CD4-positive, alpha-beta T cell treated with Interleukin-10 for 1 hour (primary cell): ENCODE results near the gene ADAMTS17.
"Not testable (repeated sequence)": the region's sequence is repeated elsewhere in the genome, so short reads cannot be mapped to it uniquely, and the experiment has no call there.

Experiments used
- DNase-seq: peaks from one replicate; pipeline ENCODE4 v3.0.0-alpha.2; 2020

The ADAMTS17 gene

DNA sequence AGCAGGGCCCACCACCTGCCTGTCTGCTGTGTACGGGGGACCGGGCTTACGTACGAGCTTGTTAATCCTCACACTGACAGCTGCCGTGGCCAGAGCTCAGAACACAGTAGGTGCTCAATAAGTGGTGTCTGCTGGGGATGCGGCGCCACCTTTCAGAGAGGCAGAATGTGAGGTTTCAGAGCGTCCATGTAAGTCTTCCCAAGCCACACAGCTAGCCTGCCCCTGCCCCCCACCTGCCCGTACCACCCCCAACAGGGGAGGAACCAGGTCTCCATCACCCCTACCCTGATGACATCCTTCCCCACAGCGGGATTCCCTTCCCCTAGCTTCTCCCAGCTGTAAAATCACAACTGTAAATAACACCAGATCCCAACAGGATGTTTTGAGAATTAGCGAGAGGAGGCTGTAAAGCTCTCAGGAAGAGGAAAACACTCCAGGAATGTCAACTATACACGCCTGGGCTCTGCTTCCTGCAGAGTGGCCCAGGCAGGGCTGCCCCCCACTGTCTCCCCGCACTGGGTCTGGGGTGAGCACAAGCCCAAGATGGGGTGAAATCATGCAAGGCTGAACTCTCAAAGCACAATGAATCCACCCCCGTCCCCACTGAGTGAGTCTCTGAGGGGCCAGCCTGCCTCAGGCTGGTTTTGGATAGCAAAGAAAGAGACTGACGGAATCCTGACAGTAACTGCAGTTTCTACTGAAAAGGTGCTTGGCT, 358.4 kb downstream of the ADAMTS17 start:
- no peak for DNase-seq

DNA sequence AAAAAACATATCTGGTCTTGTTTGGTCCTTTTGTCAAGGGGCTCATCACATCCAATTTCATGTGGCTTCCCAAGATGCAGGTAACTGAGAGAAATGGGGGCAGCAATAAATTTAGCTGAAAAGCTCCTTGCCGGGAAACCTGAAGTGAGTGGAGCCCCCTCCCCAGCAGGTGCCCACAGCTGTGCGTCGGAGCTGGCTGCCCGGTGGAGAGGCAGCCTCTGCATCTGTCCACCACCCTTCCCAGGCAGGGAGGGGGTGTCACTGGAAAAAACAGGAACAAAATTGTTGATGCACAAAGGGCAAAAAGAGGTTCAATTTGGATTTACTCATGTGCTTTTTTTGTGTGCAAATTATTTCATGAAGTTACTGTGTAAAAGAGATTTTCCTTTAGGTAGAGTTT, 359.1 kb downstream of the ADAMTS17 start:
- DNase-seq: no peak

DNA sequence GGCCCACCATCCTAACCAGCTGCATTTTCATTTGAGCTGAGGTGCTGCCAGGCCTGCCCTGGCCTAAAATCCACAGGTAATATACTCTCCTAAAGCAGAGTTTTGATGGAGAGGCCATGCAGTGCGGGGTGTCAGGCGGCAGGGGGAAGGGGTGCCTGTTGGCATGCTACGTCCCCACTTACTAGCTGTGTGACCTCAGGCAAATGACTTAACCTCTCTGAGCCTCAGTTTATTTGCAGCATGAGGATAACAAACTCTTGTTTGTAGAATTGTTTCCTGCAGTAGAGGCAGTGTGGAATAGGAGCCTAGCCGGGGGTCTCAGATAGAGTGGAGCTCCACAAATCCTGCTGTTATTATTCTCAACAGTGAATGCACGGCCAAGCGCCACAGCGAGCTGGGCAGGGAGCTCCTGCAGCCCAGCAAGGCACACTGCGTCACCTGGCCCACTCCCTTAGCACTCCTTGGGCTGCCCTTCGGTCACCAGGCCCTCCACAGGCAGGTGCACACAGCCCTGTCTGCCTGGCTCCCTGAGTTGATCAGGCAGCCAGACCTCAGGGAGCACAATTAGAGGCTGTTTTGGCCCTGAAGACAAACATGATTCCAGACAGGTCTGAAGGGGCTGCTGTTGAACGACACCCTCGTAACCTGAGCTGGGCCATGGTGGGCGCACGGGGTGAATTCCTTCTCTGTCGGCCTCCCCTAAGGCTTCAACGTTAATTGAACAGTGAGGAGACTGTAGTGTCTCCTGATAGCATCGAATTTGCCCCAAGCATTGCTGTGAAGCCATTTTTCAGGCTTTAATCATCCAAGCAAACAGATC, 359.7 kb downstream of the ADAMTS17 start:
- no peak for DNase-seq

DNA sequence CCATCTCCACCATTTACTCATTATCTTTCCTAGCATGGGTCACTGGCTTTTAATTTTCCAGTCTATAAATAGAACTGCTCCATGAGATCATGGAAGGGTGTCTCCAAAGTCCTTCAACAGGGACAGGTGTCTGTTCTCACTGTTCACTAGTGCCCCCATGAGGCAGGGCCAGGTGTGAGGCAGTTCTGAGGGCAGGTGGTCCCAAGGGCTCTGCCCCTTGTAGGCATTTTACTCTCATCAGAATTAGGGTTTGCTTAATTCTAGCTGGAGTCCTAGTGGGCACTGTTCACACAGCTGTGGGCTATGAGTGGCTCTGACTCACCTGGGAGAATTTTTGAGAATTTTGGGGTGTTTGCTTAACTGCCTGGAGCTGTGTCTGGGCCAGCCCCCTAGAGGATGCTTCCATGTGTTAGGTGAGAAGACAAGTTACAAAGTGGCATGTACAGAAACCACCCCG, 360.6 kb downstream of the ADAMTS17 start:
- no peak for DNase-seq

DNA sequence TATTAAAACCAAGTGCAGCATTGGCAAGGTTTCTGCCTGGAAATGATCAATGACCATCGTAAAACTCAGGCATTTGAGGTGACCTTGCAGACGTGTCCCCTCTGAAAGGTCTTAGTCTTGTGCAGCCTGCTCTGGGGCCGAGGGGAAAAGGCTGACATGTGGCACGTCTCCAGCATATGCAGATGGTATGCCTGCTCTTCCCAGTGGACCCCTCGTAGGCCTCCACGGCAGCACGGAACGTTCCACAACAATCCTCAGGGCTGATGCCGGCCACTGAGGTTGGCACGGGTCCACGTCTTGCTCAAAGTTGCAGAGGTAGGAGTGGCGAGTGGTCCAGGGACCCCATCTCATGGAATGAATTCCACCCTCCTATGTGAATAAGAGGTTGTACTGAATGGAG, 361.0 kb downstream of the ADAMTS17 start:
- DNase-seq: no peak

DNA sequence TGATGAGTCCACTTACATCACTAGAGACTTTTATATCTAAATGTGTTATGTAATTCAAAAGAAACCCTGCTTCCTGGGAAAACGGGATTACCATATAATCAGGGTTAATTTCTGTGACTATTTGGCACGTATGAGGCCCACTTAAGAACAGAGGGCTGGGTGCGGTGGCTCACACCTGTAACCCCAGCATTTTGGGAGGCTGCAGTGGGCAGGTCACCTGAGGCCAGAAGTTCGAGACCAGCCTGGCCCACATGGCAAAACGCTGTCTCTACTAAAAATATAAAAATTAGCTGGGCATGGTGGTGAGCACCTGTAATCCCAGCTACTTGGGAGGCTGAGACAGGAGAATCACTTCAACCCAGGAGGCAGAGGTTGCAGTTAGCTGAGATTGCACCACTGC, 361.9 kb downstream of the ADAMTS17 start:
- DNase-seq: not testable (repeated sequence)

DNA sequence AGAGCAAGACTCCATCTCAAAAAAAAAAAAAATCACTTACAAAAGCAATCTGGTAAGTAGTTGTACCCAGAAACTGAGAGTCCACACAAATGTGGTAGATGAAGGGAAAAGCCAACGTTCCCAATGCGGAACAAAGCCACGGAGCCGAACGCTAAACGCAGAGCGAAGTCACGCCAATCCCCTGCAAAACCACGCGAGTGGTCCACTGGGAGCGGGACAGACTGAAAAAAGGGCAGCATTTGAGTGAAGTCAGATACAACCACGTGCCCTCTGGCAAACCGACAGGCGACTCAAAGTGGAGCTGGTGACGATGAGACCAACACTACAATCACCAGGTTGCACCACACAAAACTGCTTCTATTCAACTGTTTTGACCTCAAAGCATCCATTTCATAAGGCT, 362.4 kb downstream of the ADAMTS17 start:
- DNase-seq: no peak

DNA sequence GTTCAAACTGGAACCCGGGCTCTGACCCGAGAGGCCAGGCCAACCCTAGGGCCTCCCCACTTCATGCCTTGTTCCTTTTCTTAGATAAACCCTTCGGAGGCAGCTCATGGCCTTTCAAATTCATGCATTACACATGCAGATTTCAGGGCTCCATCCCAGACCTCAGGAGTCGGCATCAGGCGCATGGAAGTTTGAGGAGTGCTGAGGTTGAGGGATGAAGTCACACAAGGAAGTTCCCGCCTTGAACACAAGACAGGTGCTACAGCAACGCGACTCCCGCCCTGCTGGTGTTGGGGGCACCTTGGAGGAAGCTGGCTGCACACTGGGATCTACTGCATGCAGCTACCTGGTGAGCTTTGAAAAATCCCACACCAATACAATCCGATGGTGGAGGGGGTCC, 363.3 kb downstream of the ADAMTS17 start:
- DNase-seq: no peak

DNA sequence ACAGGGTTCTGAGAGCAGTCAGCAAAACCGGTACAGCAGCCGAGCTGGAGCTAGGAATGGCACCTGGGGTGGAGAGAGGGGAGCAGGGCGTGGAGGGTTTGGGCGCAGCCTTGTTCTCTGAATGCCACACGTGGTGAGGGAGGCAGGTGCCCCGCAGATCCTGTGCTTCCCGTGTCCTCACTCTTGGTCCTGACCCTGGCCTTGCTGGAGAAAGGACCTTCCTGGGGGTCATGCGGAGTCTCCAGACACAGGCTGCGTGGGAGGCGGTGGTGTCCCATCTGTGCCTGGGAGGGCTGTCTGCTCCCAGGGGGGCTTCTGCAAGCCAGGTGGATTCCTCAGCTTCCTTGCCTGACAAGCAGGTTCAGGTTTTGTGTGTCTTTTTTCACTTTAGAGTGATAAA, 363.8 kb downstream of the ADAMTS17 start:
- no peak for DNase-seq

DNA sequence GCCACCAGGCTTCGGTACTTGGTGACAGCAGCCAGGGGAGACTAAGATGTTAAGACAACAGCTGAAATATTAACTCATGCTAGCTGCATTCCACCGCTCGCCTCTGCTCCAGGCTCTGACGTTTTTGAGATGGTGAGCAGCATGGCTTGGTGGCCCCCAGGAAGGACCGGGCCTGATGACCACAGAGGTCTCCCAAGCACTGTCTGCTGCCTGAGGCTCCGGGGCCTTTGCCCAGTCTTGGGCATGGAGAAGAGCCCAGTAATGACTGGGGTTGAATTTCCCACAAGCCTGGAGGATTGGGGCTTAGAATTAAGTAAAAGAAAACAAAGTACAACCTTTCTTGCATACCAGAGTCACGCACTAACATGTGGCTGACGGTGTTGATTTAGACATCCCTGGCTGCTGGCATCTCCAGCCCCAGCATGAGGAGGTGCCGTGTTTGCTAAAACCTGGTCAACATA, 364.9 kb downstream of the ADAMTS17 start:
- no peak for DNase-seq

DNA sequence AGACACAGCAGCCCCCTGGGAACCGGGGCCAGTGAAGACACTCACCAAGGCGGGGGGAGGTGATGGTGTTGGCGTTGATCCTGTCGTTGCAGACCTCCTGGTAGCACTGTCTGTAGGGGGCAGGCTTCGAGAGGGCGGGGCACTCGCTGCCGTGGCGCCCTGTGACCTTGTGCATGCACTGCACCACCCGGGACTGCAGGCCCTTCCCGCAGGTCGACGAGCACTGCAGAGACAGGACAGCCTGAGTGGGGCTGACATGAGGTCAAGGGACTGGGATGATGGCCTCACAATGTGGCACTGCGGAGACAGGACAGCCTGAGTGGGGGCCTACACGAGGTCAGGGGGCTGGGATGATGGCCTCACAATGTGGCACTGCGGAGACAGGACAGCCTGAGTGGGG, 365.8 kb downstream of the ADAMTS17 start:
- no peak for DNase-seq

DNA sequence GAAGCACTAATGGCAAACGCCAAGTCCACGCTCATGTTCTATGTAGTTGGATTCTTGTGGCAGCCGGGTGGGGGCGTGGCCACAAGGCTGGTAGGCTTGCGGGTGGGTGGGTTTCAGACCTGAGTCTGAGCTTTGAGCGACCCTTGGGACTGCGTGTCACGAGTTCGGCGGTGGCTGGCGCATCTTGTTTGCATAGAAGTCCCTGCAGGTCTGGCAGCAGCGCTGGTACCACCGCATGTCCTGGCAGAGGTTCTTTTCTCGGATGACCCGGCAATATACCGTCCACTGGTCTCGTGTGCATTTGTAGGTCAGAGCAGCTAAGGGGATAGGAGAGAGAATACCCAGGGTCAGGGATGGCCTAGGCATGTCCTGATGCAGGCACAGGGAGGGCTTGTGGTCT, 367.5 kb downstream of the ADAMTS17 start:
- DNase-seq: no peak

DNA sequence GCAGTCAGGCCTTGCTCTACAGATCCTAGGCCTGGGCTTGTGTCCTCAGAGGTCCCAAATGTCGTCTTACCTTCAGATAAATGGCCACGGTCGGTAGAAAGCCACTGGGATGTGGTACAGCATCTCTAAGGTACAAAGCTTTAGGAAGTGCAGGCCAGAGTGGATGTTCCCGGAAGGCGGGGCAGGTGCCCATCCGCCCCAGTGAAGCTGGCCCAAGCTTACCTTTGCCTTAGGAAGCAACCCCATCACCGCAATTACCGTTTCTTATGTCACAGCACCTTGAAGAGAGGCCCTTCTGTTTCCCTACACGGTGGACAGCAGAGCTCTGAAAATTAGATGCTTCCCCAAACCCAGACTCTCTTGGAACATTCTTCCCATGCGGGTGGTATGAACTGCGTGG, 368.4 kb downstream of the ADAMTS17 start:
- DNase-seq: no peak

DNA sequence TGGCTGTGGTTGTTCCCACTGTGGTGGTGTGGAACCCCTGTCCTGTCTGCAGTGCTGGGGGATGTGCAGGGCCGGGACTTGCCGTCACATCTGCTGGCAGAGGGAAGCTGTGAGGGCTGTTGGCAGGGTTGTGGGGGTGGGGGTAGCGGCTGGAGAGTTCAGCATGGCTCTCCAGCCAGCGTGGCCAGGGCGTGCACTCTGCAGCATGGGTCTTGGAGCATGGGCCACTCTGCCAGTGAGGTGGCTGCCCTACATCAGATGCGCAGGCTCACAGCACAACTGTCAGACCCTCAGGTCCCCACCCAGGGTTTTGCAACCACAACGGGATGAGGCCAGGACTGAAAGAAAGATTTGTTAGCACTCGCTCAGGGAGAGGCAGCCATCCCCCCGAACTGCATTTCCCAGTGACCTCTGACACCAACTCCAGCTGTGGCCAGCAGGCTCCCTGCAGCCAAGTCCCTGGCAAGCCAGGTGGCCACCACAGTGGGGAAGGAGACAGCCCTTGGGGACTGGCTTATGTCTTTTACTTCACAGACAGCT, 370.8 kb downstream of the ADAMTS17 start:
- DNase-seq: no peak

DNA sequence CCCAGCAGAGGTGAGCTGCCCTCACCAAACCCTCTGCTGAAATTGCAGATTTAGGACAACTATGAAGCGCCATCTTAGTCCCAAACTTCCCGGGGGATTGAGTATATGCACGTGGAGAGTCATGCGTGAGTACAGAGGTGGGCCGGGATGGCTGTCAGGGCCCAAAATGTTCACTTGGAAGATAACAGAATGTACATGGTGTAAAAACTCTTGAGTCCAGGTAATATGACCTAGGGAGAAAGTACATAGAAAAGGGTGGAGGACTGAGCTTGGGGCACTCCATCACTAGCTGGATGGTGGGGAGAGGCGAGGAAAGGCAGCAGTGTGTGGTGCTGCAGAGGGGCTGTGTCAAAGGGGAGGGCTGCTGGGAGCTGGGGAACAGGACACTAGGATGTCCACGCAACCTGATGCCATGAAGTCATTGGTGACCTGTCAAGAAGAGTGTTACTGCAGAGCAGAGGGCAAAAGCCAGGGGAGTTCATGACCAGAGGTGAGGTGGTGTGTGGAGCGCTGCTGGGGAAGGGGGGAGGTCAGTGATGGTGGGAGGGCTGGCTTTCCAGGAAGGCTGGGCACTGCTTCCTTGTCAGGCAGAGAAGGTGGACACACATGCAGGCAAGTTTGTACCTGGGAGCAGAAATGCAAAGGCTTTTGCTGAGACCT, 372.4 kb downstream of the ADAMTS17 start:
- no peak for DNase-seq

DNA sequence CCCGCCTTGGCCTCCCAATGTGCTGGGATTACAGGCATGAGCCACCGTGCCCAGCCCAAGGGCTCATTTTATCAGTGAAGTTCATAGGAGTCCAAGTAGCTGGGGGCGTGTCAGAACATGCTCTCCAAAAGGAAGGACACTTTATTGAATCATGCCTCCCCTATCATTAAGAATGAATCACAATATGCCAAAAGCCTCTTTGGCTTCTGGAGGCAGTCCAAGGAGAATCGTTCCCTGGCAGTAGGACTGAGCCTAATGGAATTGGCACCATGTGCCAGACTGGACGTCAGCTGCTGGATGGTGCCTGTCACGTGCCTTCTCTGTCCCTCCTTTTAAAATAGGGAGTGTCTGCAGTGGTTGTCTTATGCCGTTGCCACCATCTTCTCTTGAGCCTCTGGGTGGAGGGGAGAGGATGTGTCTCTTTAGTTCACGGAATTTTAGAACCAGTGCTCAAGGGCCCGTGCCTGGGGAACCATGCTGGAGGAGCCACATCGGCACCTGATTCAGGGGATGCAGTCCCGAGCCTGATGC, 373.9 kb downstream of the ADAMTS17 start:
- DNase-seq: no peak

DNA sequence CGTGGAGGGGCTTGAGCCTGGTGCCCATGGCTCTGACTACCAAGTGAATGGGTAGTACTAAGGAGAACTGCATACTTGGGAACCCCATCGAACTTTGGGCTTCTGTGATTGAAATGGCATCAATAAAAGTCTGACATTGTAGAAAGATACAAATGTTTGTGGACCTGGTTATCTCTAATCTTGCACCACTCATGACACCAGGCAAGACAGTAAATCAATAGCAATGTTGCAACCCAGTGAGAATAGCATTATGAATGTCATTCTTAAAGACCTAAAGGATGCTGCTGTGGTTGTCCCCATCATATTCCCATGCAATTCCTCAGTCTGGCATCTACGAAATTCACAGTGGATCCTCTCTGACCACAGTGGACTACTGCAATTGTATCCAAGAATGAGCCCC, 375.0 kb downstream of the ADAMTS17 start:
- no peak for DNase-seq

DNA sequence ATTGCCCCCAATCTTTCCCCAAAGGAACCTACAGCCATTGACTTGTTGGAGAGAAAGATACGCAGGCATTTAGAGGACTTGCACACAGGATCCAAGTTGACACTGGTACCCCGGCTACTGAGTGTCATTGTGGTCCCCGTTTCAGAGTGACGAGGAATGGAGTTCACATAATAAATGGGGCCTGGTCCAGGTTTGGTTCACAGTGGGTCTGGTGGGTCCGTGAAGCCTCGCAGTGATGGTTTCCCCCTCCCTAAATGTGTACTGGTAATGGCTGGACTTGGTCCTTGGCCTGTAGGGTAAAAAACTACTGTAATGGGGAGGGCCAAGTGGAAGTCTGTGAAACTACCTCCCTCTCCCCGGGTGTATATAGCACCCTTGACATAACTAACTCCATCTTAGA, 376.4 kb downstream of the ADAMTS17 start:
- no peak for DNase-seq

DNA sequence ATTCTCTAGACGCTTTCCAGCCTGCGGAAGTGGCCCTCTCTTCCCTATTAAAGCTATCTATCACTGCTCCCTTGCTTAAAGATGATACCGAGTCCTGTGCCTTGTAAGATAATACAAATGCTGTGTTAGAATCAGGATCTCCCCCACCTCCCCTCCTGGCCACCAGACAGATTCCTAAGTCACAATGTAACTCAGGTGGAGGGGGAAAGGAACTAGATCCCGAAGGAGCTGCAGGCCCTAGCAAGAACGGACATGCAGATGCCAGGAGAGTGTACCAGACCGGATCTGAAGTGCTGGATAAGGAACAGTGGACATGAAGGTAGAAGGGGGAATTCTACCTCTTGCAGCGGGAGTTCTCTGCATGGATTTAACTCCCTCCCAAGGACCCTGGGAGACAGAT, 377.8 kb downstream of the ADAMTS17 start:
- no peak for DNase-seq

DNA sequence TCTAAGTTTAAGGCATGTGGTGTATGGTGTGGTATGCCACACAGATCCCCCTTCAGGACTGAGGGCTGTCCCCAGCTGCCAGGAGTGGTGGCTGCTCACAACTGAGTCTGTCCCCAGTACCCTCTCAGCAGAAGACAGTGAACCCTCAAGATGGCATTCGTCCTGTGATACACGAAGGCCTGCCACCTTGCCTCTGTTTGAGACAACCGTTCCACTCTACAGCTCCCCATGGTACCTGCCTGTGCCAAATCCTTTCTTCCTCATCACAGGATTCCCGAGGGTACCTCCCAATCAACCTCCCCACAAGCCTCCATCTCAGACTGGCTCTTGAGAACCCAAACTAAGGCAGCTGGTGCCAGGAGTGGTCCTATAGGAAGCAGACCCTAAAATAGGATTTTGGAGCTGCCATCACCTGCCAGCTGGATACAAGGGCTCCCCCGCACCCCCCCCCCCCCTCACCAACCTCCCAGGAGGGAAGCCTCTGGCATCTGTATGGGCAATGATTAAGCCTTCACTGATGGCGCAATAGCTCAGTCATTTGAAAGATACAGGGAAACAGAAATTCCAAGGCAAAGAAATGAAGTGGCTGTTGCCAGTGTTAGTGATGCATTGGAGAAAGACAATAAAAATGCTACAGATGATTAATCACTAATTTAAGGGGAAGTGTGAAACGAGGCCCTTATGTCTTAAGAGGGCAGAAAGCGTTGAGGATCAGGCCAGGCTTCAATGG, 378.5 kb downstream of the ADAMTS17 start:
- DNase-seq: no peak

DNA sequence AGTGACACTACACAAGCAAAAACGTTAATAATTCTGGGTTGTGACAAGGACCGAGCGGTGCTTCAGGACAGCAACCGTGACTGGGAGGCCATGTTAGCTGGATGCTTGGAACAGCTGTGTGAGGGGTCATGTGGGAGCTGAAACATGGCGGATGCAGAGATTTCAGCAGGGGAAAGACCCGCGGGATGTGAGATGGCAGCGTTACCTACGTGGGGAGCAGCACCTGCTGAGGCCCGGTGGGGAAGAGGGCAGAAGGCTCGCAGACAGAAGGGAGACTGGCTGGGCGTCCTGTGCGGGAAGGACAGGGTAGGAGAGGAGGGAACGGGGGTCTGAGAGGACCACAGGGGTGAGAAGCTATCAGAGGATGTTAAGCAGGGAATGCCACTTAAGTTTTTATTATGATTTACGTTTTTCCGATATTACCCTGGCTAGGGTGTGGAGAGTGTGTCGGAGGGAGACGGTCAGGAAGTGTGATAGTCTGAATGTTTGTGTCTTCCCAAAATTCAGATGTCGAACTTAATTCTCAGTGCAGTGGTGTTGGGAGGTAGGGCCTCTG, 379.7 kb downstream of the ADAMTS17 start:
- DNase-seq: no peak

DNA sequence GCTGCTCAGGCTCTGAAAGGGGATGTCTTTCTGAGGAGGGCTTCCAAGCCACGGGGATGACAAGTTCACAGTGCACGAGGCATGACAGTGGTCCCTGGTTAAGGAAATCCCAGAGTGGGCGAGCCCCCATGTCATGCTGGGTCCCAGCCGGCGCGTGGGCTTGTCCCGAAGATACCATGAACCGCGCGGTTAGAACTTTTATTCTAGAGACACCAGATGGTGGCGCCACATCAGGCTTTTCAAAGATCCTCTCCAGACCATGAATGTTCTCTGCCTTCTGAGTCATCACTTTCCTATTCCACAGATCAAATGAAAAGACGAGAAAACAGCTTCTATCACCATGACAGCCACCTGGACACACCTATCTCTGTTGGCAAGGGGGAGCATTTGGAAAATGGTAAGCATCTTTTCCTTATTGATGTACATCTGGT, 380.7 kb downstream of the ADAMTS17 start:
- no peak for DNase-seq
